Embryonic facial prominence (tissue), 1 donor: Measurements from ENCODE around the gene USP48.

Source experiments
- DNase-seq: peaks from one replicate; pipeline ENCODE4 v3.0.0-alpha.2; 2016; ENCODE audit errors: extremely low spot score

USP48 gene

DNA sequence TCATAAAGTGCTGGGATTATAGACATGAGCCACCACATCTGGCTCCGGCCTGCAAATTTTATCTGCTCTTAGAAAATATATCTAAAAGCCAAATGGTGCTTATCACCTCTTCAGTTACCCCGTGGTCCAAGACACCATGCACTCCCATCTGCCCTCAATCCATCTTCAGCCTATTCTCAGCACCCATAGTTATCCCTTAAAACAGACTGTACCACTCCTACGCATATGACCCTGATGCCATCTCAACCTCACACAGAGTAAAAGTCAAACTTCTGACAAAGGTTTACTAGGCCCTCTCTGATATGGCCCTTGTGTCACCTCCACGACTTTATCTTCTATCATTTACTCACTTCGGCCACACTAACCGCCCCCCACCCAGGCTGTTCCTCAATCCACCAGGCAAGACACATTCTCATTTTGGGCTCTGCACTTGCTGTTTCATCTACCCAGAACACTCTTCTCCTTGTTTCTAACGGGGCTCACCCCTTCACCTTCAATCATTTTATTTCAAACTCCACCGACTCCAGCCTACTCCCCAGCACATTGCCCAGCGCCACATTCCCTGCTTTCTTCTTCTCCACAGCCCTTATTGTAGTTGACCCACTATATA is 33.0 kb downstream of the USP48 start:
- DNase-seq = no peak

DNA sequence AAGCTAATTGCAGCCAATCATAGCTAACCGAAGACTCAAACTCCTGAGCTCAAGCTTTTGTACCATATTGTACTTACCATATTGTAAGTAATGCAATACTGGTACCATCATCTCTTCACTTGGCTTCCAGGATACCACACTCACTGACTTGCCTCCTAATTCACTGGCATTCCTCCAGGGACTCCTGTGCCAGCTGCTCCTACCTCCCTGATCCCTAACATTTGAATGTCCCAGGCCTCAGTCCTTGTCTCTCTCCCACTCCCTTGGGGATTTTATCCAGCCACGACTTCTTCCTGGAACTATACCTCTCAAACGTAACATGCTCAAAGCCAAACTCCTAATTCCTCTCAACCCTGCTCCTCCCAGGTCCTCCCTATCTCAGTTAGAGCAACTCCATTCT is 33.8 kb downstream of the USP48 start:
- DNase-seq = no peak

DNA sequence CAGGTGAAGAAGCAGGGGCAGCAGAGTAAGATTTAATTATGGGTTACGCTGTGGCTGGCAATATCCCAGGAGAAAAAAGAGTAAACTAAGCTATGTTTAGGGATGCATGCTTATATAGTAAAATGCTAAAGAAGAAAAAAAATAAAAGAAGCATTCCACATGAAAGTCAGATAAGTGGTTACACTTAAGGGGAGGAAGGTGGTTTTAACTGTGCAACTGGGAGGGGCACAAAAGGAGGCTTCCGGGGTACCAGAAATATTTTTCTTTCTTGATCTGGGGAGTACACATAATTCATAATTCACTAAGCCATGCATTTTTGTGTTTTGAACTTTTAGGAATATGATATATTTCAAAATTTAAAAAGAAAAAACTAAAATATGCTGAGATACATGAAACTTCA is 39.5 kb downstream of the USP48 start:
- no peak for DNase-seq

DNA sequence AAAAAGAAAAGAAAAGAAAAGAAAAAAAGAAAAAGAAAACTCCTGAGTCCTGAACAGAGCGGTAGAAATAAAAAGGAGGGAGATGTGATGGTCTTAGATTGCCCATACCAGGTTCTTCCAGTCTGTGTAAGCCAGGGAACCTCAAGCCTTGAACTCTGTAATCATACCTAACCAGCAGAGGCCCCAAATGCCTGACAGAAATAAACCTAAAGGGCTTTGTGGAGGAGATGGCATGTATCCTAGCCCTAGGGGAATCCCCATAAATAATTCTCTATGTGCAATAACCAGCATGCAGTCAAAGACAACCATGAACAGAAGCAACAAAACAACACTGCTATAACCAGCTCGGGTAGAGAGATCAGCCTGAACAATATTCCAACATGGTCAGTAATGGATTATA is 40.4 kb downstream of the USP48 start:
- DNase-seq = no peak

DNA sequence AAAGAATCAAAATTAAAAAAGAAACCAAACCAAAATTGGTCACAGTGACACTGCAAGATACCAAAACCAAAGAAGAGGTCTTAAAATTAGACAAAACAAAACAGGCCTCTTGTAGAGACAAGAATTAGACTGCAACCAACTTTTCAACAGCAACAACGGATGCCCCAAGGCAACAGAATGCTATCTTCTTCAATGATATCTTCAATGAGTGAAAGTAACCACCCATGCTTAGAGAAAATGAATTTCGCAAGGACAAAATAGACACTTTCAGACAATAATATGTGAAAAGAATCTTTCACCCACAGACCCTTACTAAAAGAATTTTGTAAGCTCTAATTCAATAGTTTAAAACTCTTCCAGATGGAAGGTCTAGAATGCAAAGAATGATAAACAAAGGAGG is 41.7 kb downstream of the USP48 start:
- DNase-seq = no peak

DNA sequence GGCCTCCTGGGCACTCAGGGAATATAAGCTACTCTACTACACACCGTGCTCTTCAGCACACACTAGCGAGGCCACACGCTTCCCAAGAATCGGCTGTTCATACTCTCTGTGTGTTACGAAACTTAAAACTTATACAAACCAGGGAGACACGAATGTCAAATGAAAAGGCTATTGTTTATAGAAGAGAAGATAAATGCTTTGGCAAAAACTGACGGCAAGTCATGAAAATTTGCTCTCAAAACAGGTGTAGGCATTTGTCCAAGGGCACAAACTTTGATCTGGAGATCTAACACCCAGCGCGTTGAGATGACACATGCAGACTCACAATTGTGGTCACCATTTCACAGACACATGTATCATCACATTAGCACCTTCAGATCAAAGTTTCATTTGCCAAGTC is 46.1 kb downstream of the USP48 start:
- no peak for DNase-seq

DNA sequence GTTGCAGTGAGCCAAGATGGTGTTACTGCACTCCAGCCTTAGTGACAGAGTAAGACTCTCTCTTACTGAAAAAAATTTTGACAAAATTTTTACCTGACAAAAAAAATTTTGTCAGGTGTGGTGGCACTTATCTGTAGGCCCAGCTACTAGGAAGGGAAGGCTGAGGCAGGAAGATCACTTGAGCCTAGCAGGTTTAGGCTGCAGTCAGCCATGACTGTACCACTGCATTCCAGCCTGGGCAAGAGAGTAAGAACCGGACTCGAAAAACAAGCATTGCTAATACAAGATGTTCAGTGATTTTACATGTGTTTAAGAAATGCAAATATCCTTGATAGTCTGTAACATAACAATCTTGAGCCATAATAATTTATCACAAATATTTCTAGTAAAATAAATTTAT is 46.9 kb downstream of the USP48 start:
- DNase-seq = no peak

DNA sequence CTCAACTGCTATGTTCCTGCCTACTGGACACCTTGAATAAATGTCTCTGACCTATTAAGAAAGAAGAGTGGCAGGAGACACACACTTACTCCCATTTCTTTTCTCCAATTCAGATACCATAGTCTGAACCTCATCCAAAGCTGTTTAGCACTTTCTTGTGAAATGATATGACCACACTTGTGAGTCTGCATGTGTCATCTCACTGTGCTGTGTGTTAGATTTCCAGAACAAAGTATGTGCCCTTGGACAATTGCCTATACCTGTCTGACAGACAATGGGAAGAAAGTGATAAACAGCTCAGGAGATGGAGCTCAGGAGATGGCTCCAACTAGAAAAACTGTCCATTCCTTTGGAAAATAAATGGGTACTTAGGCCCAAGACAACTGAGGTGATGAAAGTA is 48.4 kb downstream of the USP48 start:
- no peak for DNase-seq

DNA sequence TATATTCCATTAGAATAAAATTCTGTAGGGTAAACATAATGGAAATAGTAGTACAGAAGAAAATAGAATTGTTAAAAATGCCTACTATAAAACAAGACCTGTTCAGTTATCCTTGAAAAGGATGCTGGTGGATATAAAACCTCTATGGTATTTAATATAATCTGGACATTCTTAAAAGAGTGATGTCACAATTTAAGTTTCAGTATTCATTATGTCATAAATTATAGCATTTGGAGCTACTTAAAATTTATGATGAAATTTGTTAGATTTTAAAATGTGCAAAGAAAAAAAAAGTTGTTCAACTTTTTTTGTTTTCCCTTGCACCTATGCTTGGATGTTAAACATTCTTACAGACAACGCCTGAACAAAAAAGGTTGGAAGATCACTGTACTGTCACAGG is 50.3 kb downstream of the USP48 start:
- DNase-seq = no peak

DNA sequence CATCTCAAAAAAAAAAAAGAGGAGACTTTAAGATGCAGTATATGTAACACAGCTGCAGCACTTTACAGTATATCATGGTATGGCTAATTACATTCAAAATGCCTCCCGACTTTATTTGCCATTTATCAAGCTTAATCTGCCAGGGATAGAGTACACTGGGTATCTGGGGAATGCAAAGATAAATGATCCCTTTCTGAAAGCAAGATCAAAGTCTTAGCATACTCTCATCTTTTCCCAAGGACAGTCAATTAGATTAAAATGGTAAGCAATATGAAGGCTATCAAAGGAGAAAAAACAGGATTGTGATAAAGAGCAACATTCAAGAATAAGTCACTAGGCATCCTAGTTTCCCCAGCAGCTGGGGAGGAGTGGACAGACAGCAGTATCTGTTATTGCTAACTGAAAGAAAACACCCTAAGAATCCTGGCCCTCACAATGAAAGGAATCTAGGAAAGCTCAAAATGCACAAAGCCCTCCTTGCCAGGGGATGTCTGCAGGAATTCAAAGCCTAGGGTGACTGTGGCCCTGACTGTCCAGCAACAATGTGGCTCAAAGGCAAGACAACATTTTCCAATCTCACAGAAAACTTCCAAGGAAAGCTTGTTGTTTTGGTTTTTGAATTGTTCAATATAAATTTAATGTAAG is 57.1 kb downstream of the USP48 start:
- no peak for DNase-seq

DNA sequence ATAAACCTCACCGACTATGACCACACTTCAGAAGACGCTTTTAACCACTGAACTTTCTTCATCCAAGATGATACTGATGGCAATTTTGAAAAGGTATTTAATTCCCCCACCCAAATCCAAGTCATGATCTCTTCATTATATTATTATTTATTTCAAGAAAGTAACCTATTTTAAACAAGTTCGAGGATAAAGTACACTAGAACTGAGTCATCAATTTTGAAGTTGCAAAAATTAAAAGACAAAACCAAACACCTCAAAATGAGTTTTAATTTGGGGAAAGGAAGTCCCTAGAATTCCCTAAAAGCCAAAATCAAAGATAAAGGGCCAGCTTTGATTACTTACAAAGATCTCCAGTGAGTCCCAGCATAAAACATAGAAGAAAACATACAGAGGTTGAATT is 58.4 kb downstream of the USP48 start:
- DNase-seq = no peak

DNA sequence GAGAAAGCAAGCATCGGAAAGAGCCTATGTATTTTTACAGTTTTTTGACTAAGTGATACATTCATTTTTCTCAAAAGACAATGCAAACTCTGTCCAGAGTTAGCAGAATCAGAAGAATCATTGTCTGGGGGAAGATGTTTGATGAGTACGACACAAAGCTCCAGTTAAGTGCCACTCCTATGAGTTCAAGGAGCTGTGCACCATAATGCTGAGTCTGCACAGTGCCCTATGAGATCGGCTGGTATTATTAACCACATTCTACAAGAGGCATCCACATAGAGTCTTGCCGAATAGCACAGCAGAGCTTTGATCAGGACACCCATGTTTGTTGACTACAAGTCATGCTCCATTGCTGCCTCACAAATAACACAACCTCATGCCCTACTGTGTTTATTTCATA is 58.9 kb downstream of the USP48 start:
- DNase-seq = no peak

DNA sequence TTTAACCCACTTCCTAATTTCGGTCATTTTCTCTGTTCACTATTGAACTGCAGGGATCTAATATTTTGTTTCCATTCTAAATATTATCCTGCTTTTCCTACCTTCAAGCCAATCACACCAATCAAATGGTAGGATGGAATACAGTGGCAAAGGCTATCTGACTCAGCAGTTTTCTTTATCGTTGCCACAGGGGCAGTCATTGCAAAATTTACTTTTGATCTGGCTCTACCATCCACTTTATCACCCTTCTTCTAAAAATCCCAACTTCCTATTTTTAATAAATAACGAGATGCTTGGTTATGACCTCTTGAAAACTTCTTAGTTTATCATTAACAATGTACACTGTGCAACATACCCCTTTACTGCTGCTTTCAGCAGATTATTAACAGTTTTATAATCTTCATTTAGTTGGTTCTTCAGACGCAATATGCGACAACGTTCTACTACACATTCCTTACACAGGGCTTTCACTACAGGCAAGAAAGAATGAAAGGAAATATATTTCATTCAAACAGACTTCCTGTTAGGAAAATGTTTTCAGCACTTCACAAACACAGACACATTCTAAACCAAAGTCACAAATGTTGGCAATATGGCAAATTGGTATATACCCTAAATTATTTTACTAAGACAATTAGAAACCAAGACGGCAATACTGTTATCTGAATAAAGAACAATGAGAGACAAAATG is 61.5 kb downstream of the USP48 start:
- DNase-seq = no peak

DNA sequence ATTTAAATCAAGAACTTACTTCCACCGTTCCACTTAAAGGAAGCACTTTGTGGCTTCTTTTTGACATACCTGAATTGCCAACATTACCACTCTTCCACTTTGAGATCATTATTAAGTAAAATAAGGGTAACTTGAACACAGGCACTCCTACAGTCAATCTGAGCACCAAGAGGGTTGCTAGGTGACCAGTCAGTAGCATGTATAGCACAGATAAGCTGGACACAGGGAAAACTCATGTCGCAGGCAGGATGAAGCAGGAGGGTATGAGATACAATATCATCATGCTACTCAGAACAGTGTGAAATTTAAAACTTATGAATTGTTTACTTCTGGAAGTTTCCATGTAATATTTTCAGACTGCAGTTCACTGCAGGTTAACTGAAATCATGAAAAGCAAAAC is 66.8 kb downstream of the USP48 start:
- no peak for DNase-seq

DNA sequence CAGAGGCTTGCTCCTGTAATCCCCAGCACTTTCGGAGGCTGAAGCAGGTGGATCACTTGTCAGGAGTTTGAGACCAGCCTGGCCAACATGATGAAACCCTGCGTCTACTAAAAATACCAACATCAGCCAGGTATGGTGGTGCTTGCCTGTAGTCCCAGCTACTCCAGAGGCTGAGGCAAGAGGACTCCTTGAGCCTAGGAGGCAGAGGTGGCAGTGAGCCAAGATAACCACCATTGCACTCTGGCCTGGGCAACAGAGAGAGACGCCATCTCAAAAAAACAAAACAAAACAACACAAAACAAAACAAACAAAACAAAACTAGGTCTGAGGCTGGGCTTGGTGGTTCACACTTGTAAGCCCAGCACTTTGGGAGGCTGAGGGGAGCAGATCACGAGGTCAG is 75.1 kb downstream of the USP48 start:
- no peak for DNase-seq

DNA sequence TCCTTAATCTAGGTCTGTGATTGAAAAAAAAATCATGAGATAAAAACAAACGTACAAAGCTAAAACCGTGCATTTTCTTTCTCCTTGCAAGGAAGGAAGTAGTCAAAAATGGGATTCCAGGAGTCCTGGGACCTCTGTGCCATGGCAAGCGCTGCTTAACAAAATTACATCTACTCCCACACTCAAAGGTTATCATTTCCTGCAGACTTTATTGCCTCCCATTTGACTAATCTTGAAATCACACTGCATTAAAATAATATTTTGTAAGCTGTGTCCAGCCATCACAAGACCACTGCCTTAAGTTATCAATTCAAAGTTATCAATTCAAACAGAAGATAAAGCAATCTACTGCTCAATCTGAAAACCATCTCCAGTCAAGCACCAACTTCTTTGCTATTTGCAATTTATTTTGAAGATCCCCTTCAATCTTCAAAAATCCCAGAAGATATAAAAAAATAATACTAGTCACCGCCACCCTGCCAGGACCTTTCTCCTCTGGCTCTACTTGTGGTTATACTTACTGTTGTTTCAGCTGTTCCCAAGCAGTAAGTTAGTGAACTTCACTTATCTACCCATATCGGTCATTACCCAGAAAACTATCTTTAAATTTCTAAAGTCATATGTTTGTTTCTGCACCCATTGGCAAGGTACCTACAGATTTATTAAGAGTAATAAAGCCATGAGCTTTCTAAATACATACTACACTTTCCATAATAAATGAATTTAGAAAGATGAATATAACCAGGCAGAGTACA is 75.7 kb downstream of the USP48 start:
- DNase-seq = no peak

DNA sequence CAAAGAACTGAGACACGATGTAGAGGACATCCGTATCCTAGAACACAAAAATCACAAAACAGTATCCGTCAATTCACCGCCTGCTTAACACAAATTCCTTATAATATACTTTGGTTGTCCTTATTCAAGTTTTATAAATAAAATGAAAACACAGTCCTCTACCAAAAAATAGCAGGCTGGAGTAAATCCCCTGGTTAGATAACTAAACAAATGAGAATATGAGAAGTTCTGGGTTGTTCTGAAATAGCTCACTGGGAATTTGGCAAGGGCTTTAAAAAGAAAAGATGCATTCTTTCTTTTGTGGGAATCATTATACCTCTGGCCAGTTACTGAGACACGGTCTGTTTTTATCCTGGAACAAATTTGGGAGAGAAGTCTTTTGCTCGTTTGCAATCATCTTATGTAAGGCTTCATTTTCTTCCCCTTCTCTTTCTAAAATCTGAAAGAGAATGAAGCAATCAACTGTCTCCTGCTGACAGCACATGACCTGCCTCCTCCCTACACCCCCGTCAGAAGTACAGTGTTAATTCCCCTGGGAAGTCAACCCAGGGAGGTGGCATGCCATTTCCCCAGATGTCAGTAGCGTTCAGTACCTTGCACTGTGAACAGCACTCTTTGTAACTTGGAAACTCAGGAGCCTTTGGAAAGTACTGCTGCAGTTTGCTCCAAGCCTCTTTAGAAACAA is 76.7 kb downstream of the USP48 start:
- DNase-seq = no peak

DNA sequence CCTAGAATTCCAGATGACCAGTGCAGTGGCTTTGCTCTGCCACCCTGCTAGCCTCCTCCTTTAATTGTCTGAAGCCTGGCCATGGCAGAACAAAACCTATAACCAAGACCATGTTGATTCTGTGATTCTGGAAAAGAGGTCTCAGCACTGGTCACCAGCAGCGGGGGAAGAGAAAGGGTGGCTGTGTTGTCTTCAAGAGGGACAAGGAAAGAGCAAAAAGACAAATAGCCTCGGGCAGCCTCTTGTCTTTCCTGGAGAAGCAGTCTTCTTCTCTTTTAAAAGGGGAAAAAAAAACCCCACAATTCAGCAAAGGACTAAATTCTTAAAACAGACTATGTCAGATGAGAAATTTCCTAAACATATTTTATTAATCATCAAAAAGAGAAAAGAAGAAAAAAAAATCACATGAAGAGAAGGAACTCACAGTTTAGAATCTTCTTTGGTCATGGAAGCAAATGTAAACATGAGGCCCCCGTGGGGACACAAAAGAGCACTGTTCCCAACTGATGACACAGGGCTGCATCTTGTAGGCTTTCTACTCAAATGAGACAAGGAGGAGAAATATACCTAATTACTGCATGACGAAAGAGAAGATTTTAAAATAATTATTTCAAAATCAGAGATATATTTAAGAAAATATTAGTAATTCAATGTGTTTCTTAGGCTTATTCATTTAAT is 77.5 kb downstream of the USP48 start:
- no peak for DNase-seq

DNA sequence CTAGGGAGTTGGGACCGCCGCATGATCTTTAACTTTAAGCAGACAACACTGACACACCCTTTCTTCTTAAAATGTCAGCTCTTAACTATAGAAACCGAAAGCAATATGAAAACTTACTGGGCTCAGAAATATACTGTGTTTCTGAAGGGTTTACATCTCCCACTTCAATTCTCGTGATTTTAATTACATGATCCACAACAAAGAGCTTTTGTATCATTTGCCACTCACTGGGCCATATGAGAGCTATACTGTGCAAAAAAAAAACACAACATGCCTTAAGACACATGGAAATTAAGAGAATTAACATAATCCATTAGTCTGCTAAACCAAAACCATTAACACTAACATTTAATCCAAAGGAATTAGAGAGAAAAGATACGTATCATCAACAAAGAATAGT is 78.8 kb downstream of the USP48 start:
- no peak for DNase-seq

DNA sequence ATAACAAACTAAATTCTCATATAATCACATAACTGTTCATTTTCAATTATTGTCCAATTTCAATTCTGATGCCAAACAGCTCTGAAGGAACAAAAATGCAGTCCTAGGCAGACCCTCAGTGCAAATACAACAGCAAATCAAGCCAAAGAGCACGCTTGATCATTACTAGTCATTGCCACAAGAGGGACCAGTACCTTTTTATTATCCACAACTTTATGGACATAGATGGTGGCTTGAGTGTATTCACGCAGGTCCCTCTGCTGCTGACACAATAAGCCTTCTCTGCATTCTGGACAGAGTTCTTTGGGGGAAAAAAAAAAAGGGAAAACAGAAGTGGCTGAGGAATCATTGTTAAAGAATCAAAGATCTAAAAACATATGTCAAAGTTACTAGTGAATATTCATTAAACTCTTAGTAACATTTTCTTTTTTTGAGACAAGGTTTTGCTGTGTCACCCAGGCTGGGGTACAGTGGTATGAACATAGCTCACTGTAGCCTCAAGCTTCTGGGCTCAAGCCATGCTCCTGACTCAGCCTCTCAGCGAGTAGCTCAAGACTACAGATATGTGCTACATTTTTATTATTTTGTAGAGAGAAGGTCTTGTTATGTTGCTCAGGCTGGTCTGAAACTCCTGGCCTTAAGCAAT is 79.5 kb downstream of the USP48 start:
- no peak for DNase-seq

DNA sequence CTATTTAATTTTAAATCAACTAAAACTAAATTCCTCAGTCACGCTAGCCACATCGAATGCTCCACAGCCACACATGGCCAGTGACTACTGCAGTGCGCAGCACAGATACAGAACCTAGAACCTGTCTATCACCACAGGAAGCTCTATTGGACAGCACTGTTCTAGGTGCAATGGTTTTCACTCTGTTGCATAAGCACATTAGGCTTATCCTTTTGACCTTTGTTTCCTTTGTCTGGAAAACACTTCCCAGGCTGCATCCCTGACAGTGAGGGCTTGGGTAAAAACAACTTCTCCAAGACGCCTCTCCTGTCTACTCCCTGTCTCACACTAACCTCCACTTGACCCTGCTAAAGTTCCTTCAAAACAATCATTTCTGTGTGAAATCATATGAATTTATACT is 80.2 kb downstream of the USP48 start:
- no peak for DNase-seq
